WTC11 (cell line): ENCODE results near the gene TMEM252. TPM values are rescaled to one million over a fixed set of nuclear protein-coding genes. Genes with fewer than 3 reads are reported as not detected.

Experiments
- ATAC-seq: fragments of 200-7000 bp; cut with Tn5 transposase; 2 replicates; pipeline ENCODE4 v1.10.0; 2021; ENCODE audit warnings: mild to moderate bottlenecking, moderate library complexity
- CTCF ChIA-PET: fragments of 300-600 bp; sonication (Branson Sonifier 250); formaldehyde crosslinking; loops from one replicate; lab custom pipeline; 2021; ENCODE audit warnings: antibody characterized with exemption; lab: Charles Lee
- POLR2A ChIA-PET: fragments of 350-600 bp; sonication (Branson Sonifier 250); formaldehyde crosslinking; loops from one replicate; lab custom pipeline; 2021; ENCODE audit warnings: antibody characterized with exemption; lab: Charles Lee
- DNase-seq: peaks from one replicate; pipeline ENCODE4 v3.0.0; 2021; ENCODE audit warnings: low spot score
- H3K27ac Mint-ChIP-seq: 2 replicates; pipeline ENCODE4 v1.8.0; 2021; ENCODE audit warnings: mixed read lengths
- H3K27me3 Mint-ChIP-seq: 2 replicates; pipeline ENCODE4 v1.8.0; 2021; ENCODE audit warnings: low read depth, mild to moderate bottlenecking, moderate library complexity, mixed read lengths
- H3K36me3 Mint-ChIP-seq: 2 replicates; pipeline ENCODE4 v1.8.0; 2021; ENCODE audit warnings: mixed read lengths
- H3K4me1 Mint-ChIP-seq: 2 replicates; pipeline ENCODE4 v1.8.0; 2022; ENCODE audit warnings: mixed read lengths
- H3K4me3 Mint-ChIP-seq: 2 replicates; pipeline ENCODE4 v1.8.0; 2021; ENCODE audit warnings: mild to moderate bottlenecking, moderate library complexity, mixed read lengths
- H3K9me3 Mint-ChIP-seq: 2 replicates; pipeline ENCODE4 v1.8.0; 2021; ENCODE audit warnings: mixed read lengths
- GTF2I ChIP-seq: fragments of 250-450 bp; sonication (Bioruptor Pico); conservative IDR thresholded peaks from 2 replicates; pipeline ENCODE4 v1.4.0; 2021; ENCODE audit warnings: mild to moderate bottlenecking
- HMGA2 ChIP-seq: fragments of 250-450 bp; sonication (Bioruptor Pico); IDR thresholded peaks from 2 replicates; pipeline ENCODE4 v1.4.0; 2021; ENCODE audit warnings: mild to moderate bottlenecking, moderate library complexity
- HMGXB4 ChIP-seq: sonication (generic); formaldehyde crosslinking; IDR thresholded peaks from 2 replicates; pipeline ENCODE4 v1.8.1; 2023; ENCODE audit warnings: mild to moderate bottlenecking, moderate library complexity, missing genetic modification reagents
- KAT7 ChIP-seq: sonication (generic); formaldehyde crosslinking; IDR thresholded peaks from 2 replicates; pipeline ENCODE4 v1.8.1; 2023; ENCODE audit warnings: missing genetic modification reagents, mild to moderate bottlenecking, borderline replicate concordance
- MYBL2 ChIP-seq: sonication (generic); formaldehyde crosslinking; IDR thresholded peaks from 2 replicates; pipeline ENCODE4 v1.8.1; 2023; ENCODE audit warnings: mild to moderate bottlenecking, moderate library complexity, missing genetic modification reagents
- NFATC4 ChIP-seq: fragments of 250-450 bp; sonication (Bioruptor Pico); IDR thresholded peaks from 2 replicates; pipeline ENCODE4 v1.9.0; 2021; ENCODE audit warnings: mild to moderate bottlenecking
- NFE2L1 ChIP-seq: sonication (generic); formaldehyde crosslinking; IDR thresholded peaks from 2 replicates; pipeline ENCODE4 v1.8.1; 2023; ENCODE audit warnings: missing genetic modification reagents
- PRRX2 ChIP-seq: fragments of 250-450 bp; sonication (Bioruptor Pico); IDR thresholded peaks from 2 replicates; pipeline ENCODE4 v1.8.0; 2021; ENCODE audit warnings: mild to moderate bottlenecking
- RELA ChIP-seq: sonication (generic); formaldehyde crosslinking; IDR thresholded peaks from 2 replicates; pipeline ENCODE4 v1.8.1; 2022; ENCODE audit warnings: missing genetic modification reagents, mild to moderate bottlenecking, borderline replicate concordance
- RORB ChIP-seq: fragments of 250-450 bp; sonication (Bioruptor Pico); IDR thresholded peaks from 2 replicates; pipeline ENCODE4 v1.9.0; 2021; ENCODE audit warnings: mild to moderate bottlenecking
- SMAD4 ChIP-seq: sonication (generic); formaldehyde crosslinking; IDR thresholded peaks from 2 replicates; pipeline ENCODE4 v1.8.0; 2022; ENCODE audit warnings: mild to moderate bottlenecking, missing genetic modification reagents
- TEAD4 ChIP-seq: sonication (generic); formaldehyde crosslinking; IDR thresholded peaks from 2 replicates; pipeline ENCODE4 v1.8.0; 2022; ENCODE audit warnings: mild to moderate bottlenecking, missing genetic modification reagents
- ZNF232 ChIP-seq: sonication (generic); formaldehyde crosslinking; IDR thresholded peaks from 2 replicates; pipeline ENCODE4 v1.8.0; 2022; ENCODE audit warnings: mild to moderate bottlenecking, missing genetic modification reagents
- ZNF263 ChIP-seq: sonication (generic); formaldehyde crosslinking; IDR thresholded peaks from 2 replicates; pipeline ENCODE4 v1.8.1; 2022; ENCODE audit warnings: low read depth, mild to moderate bottlenecking, moderate library complexity, missing genetic modification reagents
- ZNF317 ChIP-seq: sonication (generic); formaldehyde crosslinking; IDR thresholded peaks from 2 replicates; pipeline ENCODE4 v1.8.1; 2023; ENCODE audit warnings: low read depth, mild to moderate bottlenecking, moderate library complexity, missing genetic modification reagents, borderline replicate concordance
- ZNF425 ChIP-seq: fragments of 250-450 bp; sonication (Bioruptor Pico); conservative IDR thresholded peaks from 2 replicates; pipeline ENCODE4 v1.9.0; 2021; ENCODE audit warnings: mild to moderate bottlenecking
- ZNF671 ChIP-seq: fragments of 250-450 bp; sonication (Bioruptor Pico); IDR thresholded peaks from 2 replicates; pipeline ENCODE4 v1.8.0; 2021; ENCODE audit warnings: mild to moderate bottlenecking
- total RNA-seq: library from RNA; stranded (reverse); gene quantifications from 3 replicates; pipeline ENCODE4 v1.2.3, GENCODE V29; 2021
- TF ChIP-seq, protein P1 (sequence below): sonication (generic); formaldehyde crosslinking; conservative IDR thresholded peaks from 2 replicates; pipeline ENCODE4 v1.8.1; 2023; ENCODE audit warnings: mild to moderate bottlenecking, low read depth, missing genetic modification reagents, moderate library complexity

The TMEM252 gene
- total RNA-seq, 1 experiment from 2014 or later: not detected

- peaks cover 31% of the 10 kb centered on the region for H3K27me3 Mint-ChIP-seq
- POLR2A ChIA-PET: no interaction called here
- ATAC-seq (no peak), DNase-seq (no peak)
- no peak overlapping the region for H3K4me3 Mint-ChIP-seq
- H3K36me3 Mint-ChIP-seq: no peaks in the 10 kb centered on the region
- TF ChIP-seq SMAD4 (CRISPR knock-in tag): no peak
- TF ChIP-seq NFATC4 (CRISPR knock-in tag): no peak
- no peak for TF ChIP-seq ZNF671 (CRISPR knock-in tag)
- TF ChIP-seq KAT7 (CRISPR knock-in tag): no peak
- no peak for TF ChIP-seq ZNF425
- peaks cover 6% of the 10 kb centered on the region for H3K4me1 Mint-ChIP-seq
- H3K27ac Mint-ChIP-seq: no peak overlapping the region
- CTCF ChIA-PET: interaction anchor here (0.6 to 1.5 kb wide), 2 partner anchors 15 to 136 kb away, joined by 3 to 7 read pairs; no protein-coding TSS in a partner anchor
- H3K9me3 Mint-ChIP-seq: no peaks in the 10 kb centered on the region
These were observed 12.2 kb upstream of the TMEM252 start for GRCh38 chr9:68552700-68553476.

DNA sequence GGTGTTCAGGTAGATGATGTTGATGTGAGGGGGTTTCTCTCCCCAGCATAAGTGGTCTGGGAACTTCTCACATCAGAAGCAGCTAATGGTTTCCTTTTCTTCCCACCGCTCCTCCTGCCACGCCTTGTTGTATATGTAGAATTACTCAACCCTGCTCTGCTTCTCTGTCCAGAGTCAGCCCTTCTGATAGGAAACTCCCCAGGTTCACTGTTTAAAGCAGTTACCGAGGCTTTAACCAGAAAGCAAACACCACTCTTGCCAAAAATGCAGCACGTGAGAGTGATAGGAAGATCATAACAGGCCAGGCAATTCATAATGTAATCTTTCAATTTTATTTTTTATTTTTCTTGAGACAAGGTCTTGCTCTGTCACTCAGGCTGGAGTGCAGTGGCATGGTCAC is 10.5 kb upstream of the TMEM252 start:
- Mint-ChIP-seq H3K27me3 (peaks cover 21% of the 10 kb centered on the region), H3K4me3 (no peak overlapping the region), H3K27ac (no peak overlapping the region), H3K9me3 (no peaks in the 10 kb centered on the region), H3K4me1 (peaks cover 6% of the 10 kb centered on the region), H3K36me3 (no peaks in the 10 kb centered on the region)
- ChIA-PET POLR2A (no interaction called here), CTCF (interaction anchor here (0.5 to 1.2 kb wide), 2 partner anchors 9 to 529 kb away, joined by 4 to 9 read pairs; no protein-coding TSS in a partner anchor)
- ATAC-seq (no peak), DNase-seq (no peak)
- TF ChIP-seq, protein P1, sequence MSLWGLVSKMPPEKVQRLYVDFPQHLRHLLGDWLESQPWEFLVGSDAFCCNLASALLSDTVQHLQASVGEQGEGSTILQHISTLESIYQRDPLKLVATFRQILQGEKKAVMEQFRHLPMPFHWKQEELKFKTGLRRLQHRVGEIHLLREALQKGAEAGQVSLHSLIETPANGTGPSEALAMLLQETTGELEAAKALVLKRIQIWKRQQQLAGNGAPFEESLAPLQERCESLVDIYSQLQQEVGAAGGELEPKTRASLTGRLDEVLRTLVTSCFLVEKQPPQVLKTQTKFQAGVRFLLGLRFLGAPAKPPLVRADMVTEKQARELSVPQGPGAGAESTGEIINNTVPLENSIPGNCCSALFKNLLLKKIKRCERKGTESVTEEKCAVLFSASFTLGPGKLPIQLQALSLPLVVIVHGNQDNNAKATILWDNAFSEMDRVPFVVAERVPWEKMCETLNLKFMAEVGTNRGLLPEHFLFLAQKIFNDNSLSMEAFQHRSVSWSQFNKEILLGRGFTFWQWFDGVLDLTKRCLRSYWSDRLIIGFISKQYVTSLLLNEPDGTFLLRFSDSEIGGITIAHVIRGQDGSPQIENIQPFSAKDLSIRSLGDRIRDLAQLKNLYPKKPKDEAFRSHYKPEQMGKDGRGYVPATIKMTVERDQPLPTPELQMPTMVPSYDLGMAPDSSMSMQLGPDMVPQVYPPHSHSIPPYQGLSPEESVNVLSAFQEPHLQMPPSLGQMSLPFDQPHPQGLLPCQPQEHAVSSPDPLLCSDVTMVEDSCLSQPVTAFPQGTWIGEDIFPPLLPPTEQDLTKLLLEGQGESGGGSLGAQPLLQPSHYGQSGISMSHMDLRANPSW (CRISPR knock-in tag): no peak
- no peak for TF ChIP-seq MYBL2 (CRISPR knock-in tag)
- no peak for TF ChIP-seq HMGA2 (CRISPR knock-in tag)
- no peak for TF ChIP-seq HMGXB4 (CRISPR knock-in tag)
- TF ChIP-seq ZNF317 (CRISPR knock-in tag): no peak
- no peak for TF ChIP-seq GTF2I (CRISPR knock-in tag)
- TF ChIP-seq ZNF232 (CRISPR knock-in tag): no peak
- TF ChIP-seq TEAD4 (CRISPR knock-in tag): no peak
- no peak for TF ChIP-seq RORB (CRISPR knock-in tag)
- no peak for TF ChIP-seq RELA (CRISPR knock-in tag)
- TF ChIP-seq PRRX2 (CRISPR knock-in tag): no peak
- TF ChIP-seq NFE2L1 (CRISPR knock-in tag): no peak
- no peak for TF ChIP-seq ZNF263
